Testis (tissue), 2 donors: ENCODE measurements around the gene FCRL2.

Experiments used
- CTCF ChIP-seq, 3 experiments: fragments of 450-650 bp in 2 of 3; fragments of 200-600 bp in 1 of 3; sonication (generic) in 1 of 3; IDR thresholded peaks; one replicate each; pipeline ENCODE4 v1.5.1; 2016 to 2019; ENCODE audit warnings: antibody characterized with exemption in 3 of 3, mild to moderate bottlenecking in 2 of 3, moderate library complexity in 1 of 3
- POLR2A ChIP-seq: fragments of 450-650 bp; IDR thresholded peaks from one replicate; pipeline ENCODE4 v1.6.1; 2017; ENCODE audit warnings: antibody characterized with exemption, mild to moderate bottlenecking, moderate library complexity

- no peak for TF ChIP-seq POLR2A
- no peak for TF ChIP-seq CTCF (IDR thresholded peaks at IDR 0.05)
Observed at GRCh38 chr1:157798211-157798610, 21.3 kb upstream of the FCRL2 start.
